ENCODE measurements around the gene AGBL1. TPM values are rescaled to one million over a fixed set of nuclear protein-coding genes. Genes with fewer than 3 reads are reported as not detected.
A peak's percentile ranks its signal among the peaks of the same experiment; 100 is the strongest.

Gene AGBL1
- total RNA-seq, 1 donor, result under 0.01 TPM

DNA sequence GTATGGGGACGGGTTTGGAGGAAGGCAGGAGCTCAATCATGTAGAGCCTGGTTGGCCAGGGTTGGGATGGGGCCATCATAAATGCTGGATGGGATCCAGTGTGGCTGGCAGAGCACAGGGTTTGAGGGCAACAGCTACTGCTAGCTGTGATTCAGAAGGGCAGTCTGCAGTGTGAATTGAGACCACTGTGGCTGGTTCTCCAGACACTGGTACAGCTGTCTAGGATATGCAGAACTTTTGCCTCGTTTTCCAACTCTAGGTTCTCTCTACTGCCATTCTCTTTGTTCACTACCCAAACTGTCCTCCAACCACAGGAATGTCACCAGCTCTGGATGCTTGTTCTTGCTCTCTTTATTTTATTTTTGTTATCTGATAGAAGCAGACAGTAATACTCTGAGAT lies 543.6 kb downstream of the AGBL1 start:
- no peak for DNase-seq (ENCODE audit: low read depth in 2 of 3, low spot score in 2 of 3)

DNA sequence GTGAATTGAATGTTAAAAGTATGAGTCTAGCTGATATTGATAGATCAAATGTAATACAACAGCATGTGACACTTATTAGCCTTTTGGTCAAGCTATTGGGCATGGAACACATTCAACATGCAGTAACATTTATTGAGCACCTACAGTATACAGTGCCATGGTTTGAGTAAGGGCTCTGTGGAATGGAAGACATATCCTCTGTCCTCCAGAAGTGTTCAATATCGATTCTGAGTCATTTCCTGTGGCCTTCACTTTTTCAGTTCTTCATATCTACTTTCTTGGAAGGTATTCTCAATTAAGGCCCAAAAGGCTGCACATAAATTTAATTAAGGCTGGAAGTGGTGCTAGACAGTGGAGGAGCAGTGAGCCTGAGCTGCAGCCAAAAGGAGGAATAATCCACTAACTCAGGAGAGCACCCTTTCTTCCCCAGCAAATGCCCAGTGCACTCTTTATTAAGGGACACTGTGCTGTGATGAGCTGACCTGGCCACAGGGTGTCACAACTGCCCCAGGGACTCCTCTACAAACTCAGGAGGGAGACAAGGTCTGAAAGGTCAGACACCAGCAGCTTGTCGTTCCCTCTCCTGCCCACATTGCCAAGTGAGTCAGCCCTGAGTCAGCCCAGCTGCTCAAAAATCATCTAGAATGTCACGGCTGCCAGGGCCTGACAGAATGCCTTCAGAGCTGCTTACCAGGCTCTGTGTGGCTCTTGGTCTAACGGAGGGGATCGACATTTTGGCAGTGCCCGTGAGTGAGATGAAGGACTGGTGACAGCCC lies 544.8 kb downstream of the AGBL1 start:
- DNase-seq (ENCODE audit: low read depth in 2 of 3, low spot score in 2 of 3), result peak in 2 of 3 donors; percentile 15 to 51

DNA sequence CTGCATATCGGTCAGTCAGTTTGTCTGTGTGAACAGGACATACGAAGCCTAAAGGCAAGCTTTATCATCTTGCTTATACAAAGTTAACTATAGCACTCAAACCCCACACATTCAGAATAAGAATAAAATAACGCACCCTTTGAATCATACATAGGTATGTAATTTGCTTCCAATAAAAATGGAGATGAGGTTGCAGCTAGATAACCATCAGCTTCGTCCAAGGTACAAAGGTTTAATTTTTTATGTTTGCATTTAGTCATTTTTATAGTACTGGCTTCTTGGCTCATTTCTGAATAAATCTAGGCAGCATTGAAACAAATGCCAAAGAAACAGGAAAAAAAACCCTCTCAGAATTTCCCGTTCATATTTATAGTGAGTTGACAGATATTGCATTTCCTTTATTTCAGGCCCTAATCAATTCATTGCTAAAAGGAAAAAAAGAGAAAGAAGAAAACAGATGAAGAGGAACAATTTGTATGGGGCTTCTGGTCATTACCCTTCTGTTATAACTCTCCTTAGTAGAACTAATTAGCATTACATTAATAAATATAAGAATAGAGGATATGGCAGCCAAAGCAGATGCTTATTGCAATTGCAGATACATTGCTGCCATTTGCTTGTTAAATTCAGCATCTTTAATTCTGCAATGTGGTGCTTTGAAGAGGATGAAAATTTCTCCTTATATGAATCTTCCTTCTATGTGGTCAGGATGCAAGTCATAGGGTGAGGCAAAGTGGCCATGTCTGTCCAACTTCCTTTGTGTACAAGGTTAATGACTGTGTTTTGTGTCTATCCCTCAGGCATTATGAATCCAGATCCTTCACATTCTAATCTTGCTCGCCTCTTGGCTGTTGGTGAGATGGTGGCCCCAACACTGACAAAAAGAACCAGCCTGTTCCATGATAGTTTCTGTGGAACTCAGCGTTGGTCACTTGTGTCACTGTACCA lies 550.0 kb downstream of the AGBL1 start:
- DNase-seq (ENCODE audit: low read depth in 2 of 3, low spot score in 2 of 3), result no peak

DNA sequence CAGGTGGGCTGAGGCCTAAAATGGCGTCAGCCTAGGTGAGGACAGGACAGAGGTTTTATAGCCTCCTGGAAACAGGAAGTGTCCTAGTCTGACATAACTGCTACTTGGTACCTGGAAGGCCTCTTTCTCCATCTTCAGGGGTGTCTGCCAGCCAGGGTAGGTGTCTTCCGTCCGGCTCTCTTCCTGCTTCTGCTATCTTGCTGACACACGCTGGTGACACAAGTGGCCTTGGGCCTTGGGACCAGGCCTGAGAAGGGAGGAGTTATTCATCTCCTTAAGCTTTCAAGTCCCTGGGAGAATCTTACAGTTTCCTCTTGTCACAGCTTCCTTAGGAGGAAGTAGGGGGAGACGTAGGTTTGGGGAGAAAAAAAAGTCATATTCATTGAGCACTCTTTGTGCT lies 551.3 kb downstream of the AGBL1 start:
- DNase-seq (ENCODE audit: low read depth in 2 of 3, low spot score in 2 of 3), result no peak

DNA sequence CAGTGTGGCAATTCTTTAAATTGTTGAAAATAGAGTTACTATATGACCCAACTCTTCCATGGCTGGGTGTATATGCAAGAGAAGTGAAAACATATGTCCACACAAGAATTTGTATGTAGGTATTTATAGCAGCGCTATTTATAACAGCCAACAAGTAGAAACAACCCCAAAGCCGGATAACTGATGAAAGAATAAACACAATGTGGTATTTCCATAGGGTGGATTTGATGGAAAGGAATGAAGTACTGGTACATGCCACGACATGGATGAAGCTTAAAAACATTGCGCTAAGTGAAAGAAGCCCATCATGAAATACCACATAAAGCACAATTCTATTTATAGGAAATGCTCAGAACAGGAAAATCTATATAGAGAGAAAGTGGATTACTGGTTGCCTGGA lies 554.5 kb downstream of the AGBL1 start:
- DNase-seq (ENCODE audit: low read depth in 2 of 3, low spot score in 2 of 3), result no peak

- no peak for DNase-seq (ENCODE audit: low read depth in 2 of 3, low spot score in 2 of 3)
These were observed 555.4 kb downstream of the AGBL1 start for GRCh38 chr15:86634992-86635638.

GRCh38 chr15:86644339-86644738 lies 564.7 kb downstream of the AGBL1 start:
- no peak for DNase-seq (ENCODE audit: low read depth in 2 of 3, low spot score in 2 of 3)

GRCh38 chr15:86645925-86646500 lies 566.3 kb downstream of the AGBL1 start:
- DNase-seq (ENCODE audit: low read depth in 2 of 3, low spot score in 2 of 3), result no peak

DNA sequence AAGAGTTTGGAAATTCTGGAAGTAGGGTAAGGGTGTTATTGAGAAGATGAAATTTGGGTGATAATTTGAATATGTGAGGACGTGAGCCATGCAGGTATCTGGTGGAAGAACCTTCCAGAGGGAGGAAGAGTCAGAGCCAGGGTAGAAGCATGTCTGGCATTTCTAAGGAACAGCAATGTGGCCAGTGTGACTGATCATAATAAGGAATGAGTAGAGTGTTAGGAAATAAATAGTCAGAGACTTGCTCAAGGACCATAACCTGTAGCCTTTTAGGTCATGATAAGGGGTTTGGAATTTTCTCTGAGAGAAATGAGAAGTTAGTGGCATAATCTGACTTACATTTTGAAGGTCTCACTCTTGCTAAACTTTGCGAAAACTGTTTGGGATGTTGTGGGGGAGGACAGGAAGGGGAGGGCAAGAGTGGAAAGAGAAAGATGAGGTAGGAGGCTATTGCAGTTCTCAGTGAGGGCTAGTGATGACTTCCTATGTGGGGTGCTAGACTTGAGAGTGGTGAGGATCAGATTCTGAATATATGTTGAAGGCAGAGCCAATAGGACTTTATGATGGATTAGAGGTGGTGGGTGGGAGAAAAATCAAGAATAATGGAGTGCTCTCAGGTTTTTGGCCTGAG lies 568.3 kb downstream of the AGBL1 start:
- no peak for DNase-seq (ENCODE audit: low read depth in 2 of 3, low spot score in 2 of 3)

- no peak for DNase-seq (ENCODE audit: low read depth in 2 of 3, low spot score in 2 of 3)
These were observed 569.6 kb downstream of the AGBL1 start for GRCh38 chr15:86649277-86649676.

- peak in 1 of 3 donors; percentile 6 for DNase-seq (ENCODE audit: low read depth in 2 of 3, low spot score in 2 of 3)
These were observed 570.4 kb downstream of the AGBL1 start for GRCh38 chr15:86650094-86650493.

DNA sequence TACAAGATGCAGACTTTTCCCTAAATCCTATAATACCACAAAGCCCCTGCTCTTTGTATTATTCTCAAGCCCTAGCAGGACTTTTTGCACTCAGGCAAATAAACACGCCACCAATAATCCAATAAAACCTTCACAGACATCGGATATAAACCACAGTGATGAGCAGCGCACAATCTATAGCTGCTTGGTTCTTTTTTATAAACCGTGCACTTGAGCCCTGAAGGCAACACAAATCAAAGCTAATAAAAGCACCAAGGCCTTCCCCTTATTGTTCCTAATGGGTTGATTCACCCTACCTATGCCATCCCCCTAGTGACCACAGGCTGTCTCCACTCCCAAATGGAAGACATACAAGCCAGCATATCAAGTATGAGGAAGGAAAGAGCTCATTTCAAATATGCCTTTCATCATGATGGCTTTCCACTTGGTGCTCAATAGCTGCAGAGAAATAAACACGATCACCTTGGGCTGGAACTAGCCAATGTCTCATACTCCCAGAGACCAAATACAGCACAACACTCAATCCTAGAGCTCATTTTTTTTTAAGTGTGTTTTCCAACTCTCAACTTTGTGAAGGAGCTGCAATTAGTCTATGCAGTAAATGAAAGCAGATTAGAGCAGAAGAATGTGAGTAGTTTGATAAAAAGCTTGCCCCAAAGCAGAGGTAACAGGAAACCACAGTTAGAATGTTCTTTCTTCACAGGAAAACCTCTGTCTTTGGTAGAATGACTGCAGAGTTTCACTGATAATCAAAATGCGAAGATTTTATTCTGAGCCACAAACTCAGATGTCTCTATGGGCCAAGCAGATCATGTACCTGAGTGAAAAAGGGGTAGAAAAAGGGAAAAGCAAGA lies 573.9 kb downstream of the AGBL1 start:
- peak in 2 of 3 donors; percentile 0 to 39 for DNase-seq (ENCODE audit: low read depth in 2 of 3, low spot score in 2 of 3)

DNA sequence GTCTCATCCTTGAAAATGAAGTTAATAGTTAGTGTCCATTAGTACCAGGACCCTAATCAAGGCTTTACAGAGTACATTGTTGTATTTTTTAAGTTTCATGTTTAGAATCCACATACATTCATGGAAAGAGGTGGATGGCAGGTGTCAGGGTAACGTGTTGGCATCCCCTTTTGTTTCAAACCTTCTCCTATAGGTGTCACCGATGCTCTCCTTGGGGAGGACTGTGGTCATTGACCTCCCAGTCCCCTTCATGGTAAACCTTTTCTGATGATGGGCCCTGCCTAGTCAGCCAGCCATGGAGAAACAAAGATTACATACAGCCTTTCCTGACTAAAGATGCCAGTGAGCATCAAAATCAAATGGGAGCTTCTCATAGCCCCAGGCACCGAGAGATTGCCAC lies 574.8 kb downstream of the AGBL1 start:
- no peak for DNase-seq (ENCODE audit: low read depth in 2 of 3, low spot score in 2 of 3)

- no peak for DNase-seq (ENCODE audit: low read depth in 2 of 3, low spot score in 2 of 3)
These were observed 577.6 kb downstream of the AGBL1 start for GRCh38 chr15:86657305-86657704.

GRCh38 chr15:86659724-86660411 lies 580.2 kb downstream of the AGBL1 start:
- DNase-seq (ENCODE audit: low read depth in 2 of 3, low spot score in 2 of 3), result no peak

- DNase-seq (ENCODE audit: low read depth in 2 of 3, low spot score in 2 of 3), result no peak
These were observed 581.9 kb downstream of the AGBL1 start for GRCh38 chr15:86661580-86661979.

- DNase-seq (ENCODE audit: low read depth in 2 of 3, low spot score in 2 of 3), result no peak
These were observed 583.6 kb downstream of the AGBL1 start for GRCh38 chr15:86663304-86663703.

- no peak for DNase-seq (ENCODE audit: low read depth in 2 of 3, low spot score in 2 of 3)
These were observed 584.3 kb downstream of the AGBL1 start for GRCh38 chr15:86663979-86664378.

- no peak for DNase-seq (ENCODE audit: low read depth in 2 of 3, low spot score in 2 of 3)
These were observed 584.9 kb downstream of the AGBL1 start for GRCh38 chr15:86664581-86664980.

All from hematopoietic multipotent progenitor cell (in vitro differentiated cells).